GM19468 (cell line): Measurements from ENCODE around the gene TDRD3.

ENCODE experiments used
- ATAC-seq: cut with Tn5 transposase; IDR thresholded peaks from one replicate; pipeline ENCODE4 v1.9.1; 2021; ENCODE audit warnings: mild to moderate bottlenecking, moderate library complexity, moderate number of reproducible peaks; ENCODE audit not compliant: unreplicated experiment; ENCODE audit errors: extremely low read depth

Gene TDRD3

GRCh38 chr13:60439201-60439600, 42.2 kb downstream of the TDRD3 start:
- no peak for ATAC-seq

- no peak for ATAC-seq
These were observed 44.7 kb downstream of the TDRD3 start for GRCh38 chr13:60441761-60442160.

DNA sequence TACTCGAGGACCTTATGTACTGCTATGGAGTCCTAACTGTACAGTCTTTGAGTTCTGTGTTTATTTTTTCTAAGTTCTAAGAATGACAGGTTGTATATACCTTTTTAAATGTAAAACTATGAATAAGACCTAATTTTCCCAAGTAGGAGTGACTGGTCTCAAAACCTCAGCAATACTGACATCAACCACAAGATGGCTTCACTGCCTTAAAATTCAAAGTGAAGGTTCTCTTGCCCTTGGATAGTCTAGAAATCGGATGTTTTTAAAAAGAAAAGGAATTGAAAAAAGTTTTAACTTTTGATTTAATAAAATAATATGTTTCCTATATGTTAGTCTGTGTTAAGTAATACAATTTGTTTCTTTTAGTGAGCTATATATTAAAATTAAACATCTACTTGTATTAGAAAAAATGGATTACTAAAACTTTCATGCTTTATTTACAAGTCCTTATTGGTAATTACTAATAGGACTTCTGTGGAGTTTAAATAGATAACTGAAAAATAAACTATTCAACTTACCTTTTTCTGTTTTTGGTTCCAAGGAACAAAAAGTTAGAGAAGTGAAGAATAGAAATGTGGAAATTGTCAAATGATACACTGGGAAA, 52.0 kb downstream of the TDRD3 start:
- ATAC-seq, result no peak

- no peak for ATAC-seq
These were observed 56.5 kb downstream of the TDRD3 start for GRCh38 chr13:60453490-60453889.

DNA sequence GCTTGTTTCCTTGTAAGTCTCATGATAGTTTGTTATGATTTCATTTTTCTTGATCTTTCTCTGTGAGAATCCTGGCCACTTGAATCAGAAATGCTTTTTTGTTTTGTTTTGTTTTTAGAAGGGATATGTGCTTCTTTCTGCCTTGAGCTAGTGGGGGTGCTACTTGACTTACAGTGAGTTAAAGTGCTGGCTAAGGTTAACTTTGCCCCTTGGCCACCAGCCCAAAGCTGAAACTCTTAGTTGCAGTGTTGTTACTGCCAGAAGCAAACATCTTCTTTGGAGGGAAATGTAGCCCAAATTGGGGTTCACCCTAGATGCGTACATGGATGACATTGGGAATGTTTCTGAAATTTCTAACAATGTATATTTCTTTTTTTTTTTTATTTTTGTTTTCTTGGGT, 57.4 kb downstream of the TDRD3 start:
- no peak for ATAC-seq

GRCh38 chr13:60463787-60464186, 66.8 kb downstream of the TDRD3 start:
- ATAC-seq, result no peak

GRCh38 chr13:60467098-60467497, 70.1 kb downstream of the TDRD3 start:
- ATAC-seq, result no peak

DNA sequence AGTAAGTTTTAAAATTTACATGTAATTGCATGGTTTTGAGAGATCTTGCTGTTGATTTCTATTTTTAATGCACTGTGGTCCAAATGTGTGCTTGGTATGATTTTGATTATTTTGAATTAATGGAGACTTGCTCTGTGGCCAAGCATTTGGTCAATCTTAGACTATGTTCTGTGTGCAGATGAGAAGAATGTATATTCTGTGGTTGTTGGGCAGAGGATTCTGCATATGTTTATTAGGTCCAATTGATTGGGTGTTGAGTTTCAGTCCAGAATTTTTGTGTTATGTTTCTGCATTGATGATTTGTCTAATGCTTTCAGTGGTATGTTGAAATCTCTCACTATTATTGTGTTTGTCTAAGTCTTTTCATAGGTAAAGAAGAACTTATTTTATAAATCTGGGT, 82.3 kb downstream of the TDRD3 start:
- ATAC-seq, result no peak

DNA sequence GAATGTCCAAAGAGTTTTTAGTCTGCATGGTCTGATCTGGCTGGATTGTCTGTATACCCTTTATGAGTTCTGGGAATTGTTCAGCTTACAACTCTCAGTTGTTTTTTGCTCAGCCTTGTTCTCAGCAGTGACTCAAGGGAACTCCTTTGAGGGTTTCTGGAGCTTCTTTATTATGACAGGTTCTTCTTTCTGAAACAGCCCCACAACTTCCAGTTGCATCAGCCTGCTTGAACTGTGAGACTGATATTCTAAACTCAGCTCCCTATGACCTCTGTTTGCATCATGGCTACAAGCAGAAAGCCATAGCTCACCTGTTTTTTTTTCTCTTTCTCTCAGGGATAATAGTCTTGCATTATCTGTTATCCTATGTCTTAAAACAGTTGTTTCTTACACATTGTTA, 85.0 kb downstream of the TDRD3 start:
- ATAC-seq, result no peak

DNA sequence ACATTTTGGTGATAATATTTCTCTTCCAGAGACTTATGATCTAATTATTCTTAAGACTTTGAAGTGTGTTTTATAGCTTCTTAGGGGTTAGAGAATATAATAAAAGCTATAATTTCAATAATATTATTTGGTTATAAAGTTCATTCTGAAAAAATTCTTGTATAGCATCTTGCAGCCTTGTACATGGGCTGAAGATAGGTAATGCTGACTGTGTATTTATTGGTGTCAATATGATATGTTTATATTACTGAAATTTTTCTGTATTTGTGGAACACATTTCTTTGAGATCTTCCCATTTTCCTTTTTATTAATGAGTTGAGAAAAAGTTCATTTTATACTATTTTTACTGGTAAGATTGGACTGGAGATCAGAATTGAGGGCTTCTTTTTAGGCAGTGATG, 87.8 kb downstream of the TDRD3 start:
- ATAC-seq, result no peak

- no peak for ATAC-seq
These were observed 94.5 kb downstream of the TDRD3 start for GRCh38 chr13:60491531-60491930.

GRCh38 chr13:60492187-60492586, 95.2 kb downstream of the TDRD3 start:
- no peak for ATAC-seq

DNA sequence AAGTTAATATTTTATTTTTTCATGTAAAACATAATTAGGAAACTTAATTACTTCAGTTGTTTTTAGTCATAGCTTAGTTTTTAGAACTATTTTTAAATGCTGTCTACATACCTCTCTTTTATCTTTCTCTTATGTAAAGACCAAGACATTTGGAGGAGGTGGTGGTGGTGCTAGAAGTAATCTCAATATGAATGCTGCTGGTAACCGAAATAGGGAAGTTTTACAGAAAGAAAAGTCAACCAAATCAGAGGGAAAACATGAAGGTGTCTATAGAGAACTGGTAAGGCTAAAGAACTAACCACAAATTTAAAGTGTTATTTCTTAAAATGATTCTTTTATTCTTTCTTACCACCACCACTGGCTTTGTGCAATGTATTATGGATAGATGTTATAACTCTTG, 97.3 kb downstream of the TDRD3 start:
- ATAC-seq, result no peak

GRCh38 chr13:60501236-60501635, 104.2 kb downstream of the TDRD3 start:
- no peak for ATAC-seq

DNA sequence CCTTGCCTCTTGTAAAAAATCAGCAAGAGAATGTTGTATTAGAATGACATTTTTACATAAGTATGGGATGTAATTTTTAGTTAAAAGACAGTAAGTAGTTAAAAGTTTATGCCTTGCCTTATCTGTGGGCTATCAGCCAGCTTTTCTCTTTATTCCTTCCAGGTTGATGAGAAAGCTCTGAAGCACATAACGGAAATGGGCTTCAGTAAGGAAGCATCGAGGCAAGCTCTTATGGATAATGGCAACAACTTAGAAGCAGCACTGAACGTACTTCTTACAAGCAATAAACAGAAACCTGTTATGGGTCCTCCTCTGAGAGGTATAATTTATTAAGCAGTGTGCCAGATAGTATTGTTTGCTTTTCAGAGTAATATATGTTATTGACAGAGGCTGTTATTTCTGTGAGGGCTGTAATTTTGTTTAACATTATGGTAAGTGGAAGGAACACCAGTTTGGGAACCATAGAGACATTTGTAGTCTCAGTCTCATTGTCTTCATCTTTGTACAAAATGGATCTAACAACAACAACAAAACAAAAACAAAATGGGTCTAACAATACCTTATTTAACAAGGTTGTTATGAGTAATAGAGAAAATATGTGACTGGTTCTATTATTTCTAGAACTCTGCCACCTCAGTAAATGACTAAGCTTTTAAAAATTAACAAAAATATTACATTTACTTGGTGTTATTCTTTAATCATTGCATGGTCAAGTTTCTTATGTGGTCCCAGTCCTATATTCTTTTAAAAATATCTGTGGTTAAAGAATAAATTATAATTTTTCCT, 112.8 kb downstream of the TDRD3 start:
- no peak for ATAC-seq

DNA sequence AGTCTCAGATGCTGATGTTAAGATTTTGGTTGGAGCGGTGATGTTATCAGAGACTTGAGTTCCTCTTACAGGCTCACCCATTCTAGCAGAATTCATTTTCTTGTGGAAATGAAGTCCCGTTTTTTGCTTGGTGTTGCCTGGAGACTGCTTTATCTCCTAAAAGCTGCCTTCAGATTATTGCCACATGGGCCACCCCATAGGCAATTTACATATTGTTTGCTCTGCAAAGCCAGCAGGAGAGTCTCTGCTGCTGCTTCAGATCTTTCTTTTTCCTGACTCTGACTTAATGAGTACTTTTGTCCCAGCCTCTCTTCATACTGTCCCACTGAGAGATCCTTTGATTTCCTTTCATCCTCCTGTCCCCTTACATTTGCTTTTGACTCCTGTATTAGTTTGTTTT, 114.6 kb downstream of the TDRD3 start:
- no peak for ATAC-seq

DNA sequence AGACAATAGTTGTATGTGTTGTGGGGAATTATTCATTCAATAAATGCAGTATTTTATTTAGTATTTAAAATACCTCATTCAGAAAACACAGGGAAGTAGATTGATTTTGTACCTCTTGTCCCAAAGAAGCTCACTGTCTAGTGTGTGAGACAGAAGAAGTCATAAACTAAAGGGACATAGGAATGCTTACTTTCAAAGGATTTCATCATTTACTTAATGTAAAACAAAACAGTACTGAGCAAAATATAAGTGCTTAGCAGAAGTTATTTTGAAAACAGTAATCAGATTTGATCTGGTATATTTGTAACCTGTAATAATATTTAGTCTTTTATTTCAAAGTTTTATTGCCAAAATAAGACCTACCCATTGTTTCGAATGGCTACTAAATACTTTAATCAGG, 117.9 kb downstream of the TDRD3 start:
- ATAC-seq, result no peak

DNA sequence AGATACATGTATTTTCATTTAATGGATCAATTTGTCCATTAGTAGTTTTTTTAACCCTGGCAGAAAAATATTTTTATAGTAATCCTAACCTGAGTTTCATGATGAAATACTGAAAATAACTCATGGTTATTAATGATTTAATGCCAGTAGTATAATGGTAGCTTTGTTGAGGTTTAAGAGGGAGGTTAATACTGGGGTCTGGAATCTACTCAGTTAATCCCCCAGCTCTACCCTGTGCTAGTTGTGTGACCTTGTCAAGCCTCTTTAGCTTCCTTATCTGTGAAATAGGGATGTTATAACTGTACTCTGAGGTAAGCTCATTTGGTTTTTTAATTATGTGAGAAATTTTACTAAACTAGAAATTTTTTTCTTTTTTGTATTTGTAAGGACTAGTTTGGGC, 122.5 kb downstream of the TDRD3 start:
- ATAC-seq, result no peak

GRCh38 chr13:60520902-60521569, 124.0 kb downstream of the TDRD3 start:
- ATAC-seq, result no peak

- no peak for ATAC-seq
These were observed 141.5 kb downstream of the TDRD3 start for GRCh38 chr13:60538566-60538965.

DNA sequence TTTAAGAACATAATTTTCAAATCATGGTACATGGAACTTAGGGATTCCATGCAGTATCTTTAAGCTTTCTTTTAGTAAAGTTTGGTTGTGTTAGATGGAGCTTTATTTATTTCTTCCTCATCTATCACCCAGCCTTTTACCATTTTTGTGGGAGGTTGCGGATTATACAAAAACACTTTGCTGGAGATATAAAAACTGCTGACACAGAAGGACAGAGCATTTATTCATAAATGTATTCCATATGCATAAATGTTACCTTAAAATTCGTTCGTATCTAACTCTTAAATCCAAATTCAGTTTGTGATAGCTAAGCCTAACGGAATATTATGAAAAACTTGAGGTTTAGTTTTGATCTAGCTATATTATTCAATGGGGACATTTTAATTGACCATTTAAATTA, 143.3 kb downstream of the TDRD3 start:
- ATAC-seq, result no peak
